Calu3 (cell line): ENCODE results near the gene CPED1. TPM values are rescaled to one million over a fixed set of nuclear protein-coding genes. Genes with fewer than 3 reads are reported as not detected.

ENCODE experiments used
- BruUV-seq: library from RNA; stranded (reverse); fragments of 400-500 nt; replicated peaks from 2 replicates; lab custom pipeline; 2021; lab: Mats Ljungman, UMichigan
- CTCF ChIA-PET: fragments of 300-600 bp; sonication (Branson Sonifier 250); formaldehyde crosslinking; loops from one replicate; lab custom pipeline; 2022; ENCODE audit warnings: antibody characterized with exemption; lab: Charles Lee
- DNase-seq: peaks from one replicate; pipeline ENCODE4 v3.0.0; 2022
- H3K27ac Mint-ChIP-seq: one replicate; pipeline ENCODE4 v1.8.0; 2022; ENCODE audit warnings: mixed read lengths; ENCODE audit not compliant: unreplicated experiment
- H3K27me3 Mint-ChIP-seq: one replicate; pipeline ENCODE4 v1.8.0; 2022; ENCODE audit warnings: mixed read lengths; ENCODE audit not compliant: unreplicated experiment
- H3K36me3 Mint-ChIP-seq: one replicate; pipeline ENCODE4 v1.8.0; 2022; ENCODE audit warnings: mild to moderate bottlenecking, moderate library complexity, mixed read lengths; ENCODE audit not compliant: insufficient read depth, unreplicated experiment
- H3K4me1 Mint-ChIP-seq: one replicate; pipeline ENCODE4 v1.8.0; 2022; ENCODE audit warnings: mild to moderate bottlenecking, low read depth, mixed read lengths; ENCODE audit not compliant: unreplicated experiment
- H3K4me3 Mint-ChIP-seq: one replicate; pipeline ENCODE4 v1.8.0; 2022; ENCODE audit warnings: mild to moderate bottlenecking, low read depth, moderate library complexity, mixed read lengths; ENCODE audit not compliant: unreplicated experiment
- H3K9me3 Mint-ChIP-seq: one replicate; pipeline ENCODE4 v1.8.0; 2022; ENCODE audit warnings: low read depth, mixed read lengths; ENCODE audit not compliant: unreplicated experiment
- intact Hi-C: fragments of 100-400 bp; cut with micrococcal nuclease; formaldehyde crosslinking; loops from one replicate; pipeline ENCODE4 v1.10.0; 2022; ENCODE audit not compliant: unreplicated experiment
- total RNA-seq: library from RNA; stranded (reverse); gene quantifications from 2 replicates; pipeline ENCODE4 v1.2.3, GENCODE V29; 2022
- TF ChIP-seq, protein P1 (sequence below): fragments of 200-600 bp; IDR thresholded peaks from one replicate; pipeline ENCODE4 v1.8.0; 2022; ENCODE audit warnings: antibody characterized with exemption; ENCODE audit not compliant: unreplicated experiment

CPED1 gene
- total RNA-seq, 1 experiment from 2014 or later, result 0.24 TPM

GRCh38 chr7:121294448-121294992 lies 306.0 kb downstream of the CPED1 start:
- peaks cover 2% of the 10 kb centered on the region for H3K9me3 Mint-ChIP-seq
- no peak overlapping the region for H3K27ac Mint-ChIP-seq
- no peak for DNase-seq
- CTCF ChIA-PET, result no interaction called here
- intact Hi-C loops, result no loop called here
- H3K4me1 Mint-ChIP-seq, result no peaks in the 10 kb centered on the region
- H3K36me3 Mint-ChIP-seq, result no peaks in the 10 kb centered on the region
- no peak overlapping the region for H3K4me3 Mint-ChIP-seq
- TF ChIP-seq, protein P1, sequence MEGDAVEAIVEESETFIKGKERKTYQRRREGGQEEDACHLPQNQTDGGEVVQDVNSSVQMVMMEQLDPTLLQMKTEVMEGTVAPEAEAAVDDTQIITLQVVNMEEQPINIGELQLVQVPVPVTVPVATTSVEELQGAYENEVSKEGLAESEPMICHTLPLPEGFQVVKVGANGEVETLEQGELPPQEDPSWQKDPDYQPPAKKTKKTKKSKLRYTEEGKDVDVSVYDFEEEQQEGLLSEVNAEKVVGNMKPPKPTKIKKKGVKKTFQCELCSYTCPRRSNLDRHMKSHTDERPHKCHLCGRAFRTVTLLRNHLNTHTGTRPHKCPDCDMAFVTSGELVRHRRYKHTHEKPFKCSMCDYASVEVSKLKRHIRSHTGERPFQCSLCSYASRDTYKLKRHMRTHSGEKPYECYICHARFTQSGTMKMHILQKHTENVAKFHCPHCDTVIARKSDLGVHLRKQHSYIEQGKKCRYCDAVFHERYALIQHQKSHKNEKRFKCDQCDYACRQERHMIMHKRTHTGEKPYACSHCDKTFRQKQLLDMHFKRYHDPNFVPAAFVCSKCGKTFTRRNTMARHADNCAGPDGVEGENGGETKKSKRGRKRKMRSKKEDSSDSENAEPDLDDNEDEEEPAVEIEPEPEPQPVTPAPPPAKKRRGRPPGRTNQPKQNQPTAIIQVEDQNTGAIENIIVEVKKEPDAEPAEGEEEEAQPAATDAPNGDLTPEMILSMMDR, result no peak
- no TSS peak for BruUV-seq
- peaks cover 22% of the 10 kb centered on the region for H3K27me3 Mint-ChIP-seq

DNA sequence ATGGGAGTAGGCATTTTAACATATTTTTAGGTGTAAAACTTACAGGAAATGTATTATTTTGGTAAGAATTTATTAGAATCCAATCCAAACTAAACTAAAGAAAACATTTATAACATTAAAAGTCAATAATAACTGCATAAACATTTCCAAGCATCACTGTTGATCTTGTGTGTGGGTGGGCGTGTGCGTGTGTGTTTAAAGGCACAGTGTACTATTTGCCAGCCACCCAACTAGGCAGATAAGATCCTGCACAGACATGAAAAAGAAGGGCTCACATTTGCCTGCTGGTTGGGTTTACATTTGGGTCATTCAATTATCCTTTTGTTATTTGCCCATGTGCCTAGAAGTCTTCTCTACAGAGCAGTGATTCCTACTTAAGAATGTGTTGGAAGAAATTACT lies 309.3 kb downstream of the CPED1 start:
- CTCF ChIA-PET, result no interaction called here
- H3K36me3 Mint-ChIP-seq, result no peaks in the 10 kb centered on the region
- no peak for DNase-seq
- intact Hi-C loops, result no loop called here
- no peaks in the 10 kb centered on the region for H3K4me1 Mint-ChIP-seq
- no peak overlapping the region for H3K4me3 Mint-ChIP-seq
- TF ChIP-seq, protein P1, result no peak
- H3K9me3 Mint-ChIP-seq, result no peaks in the 10 kb centered on the region
- H3K27me3 Mint-ChIP-seq, result peaks cover 15% of the 10 kb centered on the region
- BruUV-seq, result no TSS peak
- no peak overlapping the region for H3K27ac Mint-ChIP-seq

GRCh38 chr7:121298831-121299239 lies 310.3 kb downstream of the CPED1 start:
- no TSS peak for BruUV-seq
- DNase-seq, result no peak
- H3K4me1 Mint-ChIP-seq, result no peaks in the 10 kb centered on the region

DNA sequence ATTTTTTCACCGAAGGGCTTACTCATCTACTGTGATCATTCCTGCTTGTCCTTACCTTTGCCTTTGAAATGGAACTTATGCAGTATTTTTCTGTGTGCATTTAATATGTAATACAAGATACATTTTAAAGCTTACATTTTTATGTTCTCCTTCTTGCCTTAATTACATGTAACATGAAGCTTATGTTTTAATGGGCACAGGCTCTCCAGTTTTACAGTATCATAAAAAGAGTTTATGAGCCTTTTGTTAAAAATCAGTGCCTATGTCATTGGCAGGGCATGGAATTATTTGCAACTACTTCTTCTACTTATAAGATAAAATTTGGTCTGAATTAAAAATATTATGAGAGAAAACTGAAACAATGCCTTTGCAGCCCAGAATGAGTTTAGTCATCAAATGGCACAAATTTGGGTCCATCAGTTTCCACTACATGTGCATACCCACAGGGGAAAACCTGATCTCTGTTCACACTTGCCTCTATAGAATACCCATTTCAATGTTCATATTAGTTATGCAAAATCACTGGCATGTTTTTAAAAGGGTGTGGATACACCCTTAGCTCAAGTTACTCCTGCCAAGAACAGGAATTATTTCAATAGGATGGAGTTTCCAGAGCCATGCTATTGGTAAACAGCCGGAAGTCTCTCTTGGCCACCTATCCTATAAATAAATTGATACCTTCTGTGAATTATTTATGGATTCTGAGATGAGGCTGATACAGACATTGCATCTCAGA lies 312.3 kb downstream of the CPED1 start:
- no peaks in the 10 kb centered on the region for H3K36me3 Mint-ChIP-seq
- H3K27me3 Mint-ChIP-seq, result no peaks in the 10 kb centered on the region
- no TSS peak for BruUV-seq
- DNase-seq, result no peak
- intact Hi-C loops, result no loop called here
- H3K4me1 Mint-ChIP-seq, result no peaks in the 10 kb centered on the region
- H3K9me3 Mint-ChIP-seq, result no peaks in the 10 kb centered on the region
- CTCF ChIA-PET, result interaction anchor here (1.6 kb wide), 1 partner anchor 12 kb away, joined by 4 read pairs; no protein-coding TSS in a partner anchor
- no peak overlapping the region for H3K4me3 Mint-ChIP-seq
- H3K27ac Mint-ChIP-seq, result no peak overlapping the region
- TF ChIP-seq, protein P1, result no peak

More at GRCh38 chr7:121298831-121299239, 310.3 kb downstream of the CPED1 start:
- TF ChIP-seq, protein P1, result no peak
- Mint-ChIP-seq H3K27ac (no peak overlapping the region), H3K36me3 (no peaks in the 10 kb centered on the region), H3K9me3 (no peaks in the 10 kb centered on the region), H3K27me3 (peaks cover 7% of the 10 kb centered on the region), H3K4me3 (no peak overlapping the region)
- intact Hi-C loops, result no loop called here
- CTCF ChIA-PET, result no interaction called here
